Activated CD4-positive, alpha-beta T cell treated with anti-CD3 and anti-CD28 coated beads for 36 hours (primary cell): Measurements from ENCODE around the gene HOXA6. TPM values are rescaled to one million over a fixed set of nuclear protein-coding genes. Genes with fewer than 3 reads are reported as not detected.
A peak's percentile ranks its signal among the peaks of the same experiment; 100 is the strongest.

ENCODE experiments used
- ATAC-seq: fragments of 200-7000 bp; cut with Tn5 transposase; one replicate; pipeline ENCODE4 v1.10.0; 2021; ENCODE audit warnings: mild to moderate bottlenecking, moderate library complexity
- CTCF ChIA-PET: fragments of 350-600 bp; sonication (Branson Sonifier 250); formaldehyde crosslinking; loops from one replicate; lab custom pipeline; 2021; ENCODE audit warnings: antibody characterized with exemption; lab: Charles Lee
- POLR2A ChIA-PET: fragments of 350-600 bp; sonication (Branson Sonifier 250); formaldehyde crosslinking; loops from one replicate; lab custom pipeline; 2021; ENCODE audit warnings: antibody characterized with exemption, inconsistent platforms; lab: Charles Lee
- DNase-seq: peaks from one replicate; pipeline ENCODE4 v3.0.0-alpha.2; 2020
- H3K27ac Mint-ChIP-seq: one replicate; pipeline ENCODE4 v1.8.0; 2021; ENCODE audit warnings: mixed read lengths
- H3K27me3 Mint-ChIP-seq: one replicate; pipeline ENCODE4 v1.8.0; 2021; ENCODE audit warnings: mixed read lengths
- H3K36me3 Mint-ChIP-seq: one replicate; pipeline ENCODE4 v1.8.0; 2021; ENCODE audit warnings: low read depth, mixed read lengths
- H3K4me1 Mint-ChIP-seq: one replicate; pipeline ENCODE4 v1.8.0; 2021; ENCODE audit warnings: mixed read lengths
- H3K4me3 Mint-ChIP-seq: one replicate; pipeline ENCODE4 v1.8.0; 2021; ENCODE audit warnings: mild to moderate bottlenecking, moderate library complexity, mixed read lengths
- H3K9me3 Mint-ChIP-seq: one replicate; pipeline ENCODE4 v1.8.0; 2021; ENCODE audit warnings: low read depth, mixed read lengths
- intact Hi-C, 2 experiments: fragments of 100-400 bp; cut with DNase I in 1 of 2; cut with micrococcal nuclease in 1 of 2; formaldehyde crosslinking; loops; one replicate each; pipeline versions ENCODE4 v1.14.2 to v1.15.1; 2022 to 2024; cut with DNase I, micrococcal nuclease
- total RNA-seq, 2 experiments: library from RNA; stranded (reverse); gene quantifications; one replicate each; pipeline ENCODE4 v1.2.3, GENCODE V29; 2021

HOXA6 gene
- total RNA-seq, 2 experiments from 2014 or later, result not detected

GRCh38 chr7:27131390-27131819, 16.2 kb downstream of the HOXA6 start:
- peaks cover 39% of the 10 kb centered on the region for H3K27me3 Mint-ChIP-seq
- no peak for DNase-seq
- peaks cover 19% of the 10 kb centered on the region for H3K4me1 Mint-ChIP-seq
- intact Hi-C loops, result loop anchor here in 1 of 2 experiments (5.0 kb wide), 1 partner anchor 34 kb away; the partner anchor contains the start of gene HOXA1
- CTCF ChIA-PET, result interaction anchor here (1.1 kb wide), 2 partner anchors 17 to 19 kb away, joined by 3 read pairs; no protein-coding TSS in a partner anchor
- H3K9me3 Mint-ChIP-seq, result no peaks in the 10 kb centered on the region
- no peak overlapping the region for H3K27ac Mint-ChIP-seq
- H3K36me3 Mint-ChIP-seq, result no peaks in the 10 kb centered on the region
- ATAC-seq, result no peak
- peak overlapping the region; percentile 56 for H3K4me3 Mint-ChIP-seq
- POLR2A ChIA-PET, result no interaction called here

- peaks cover 38% of the 10 kb centered on the region for H3K27me3 Mint-ChIP-seq
- intact Hi-C loops, result loop anchor here in 1 of 2 experiments (5.0 kb wide), 1 partner anchor 33 kb away; the partner anchor contains the start of gene HOXA1
- ChIA-PET CTCF (interaction anchor here (1.1 kb wide), 2 partner anchors 17 to 20 kb away, joined by 3 read pairs; no protein-coding TSS in a partner anchor), POLR2A (no interaction called here)
- H3K27ac Mint-ChIP-seq, result peak within 1 kb of the TSS; percentile 42
- no peaks in the 10 kb centered on the region for H3K36me3 Mint-ChIP-seq
- DNase-seq (peak; percentile 83), ATAC-seq (peak; percentile 87)
- H3K4me3 Mint-ChIP-seq, result peak within 1 kb of the TSS; percentile 56
- H3K4me1 Mint-ChIP-seq, result peaks cover 17% of the 10 kb centered on the region
- no peaks in the 10 kb centered on the region for H3K9me3 Mint-ChIP-seq
Measured at GRCh38 chr7:27130540-27131389, 16.8 kb downstream of the HOXA6 start, which contains the start of gene HOXA4. HOXA4 (minus strand) TSS chr7:27130757; CDS start chr7:27130733, 24 bp downstream.

GRCh38 chr7:27129729-27130539, 17.6 kb downstream of the HOXA6 start:
- intact Hi-C loops, result loop anchor here in 1 of 2 experiments (5.0 kb wide), 1 partner anchor 33 kb away; the partner anchor contains the start of gene HOXA1
- peaks cover 12% of the 10 kb centered on the region for H3K4me1 Mint-ChIP-seq
- POLR2A ChIA-PET, result no interaction called here
- no peaks in the 10 kb centered on the region for H3K36me3 Mint-ChIP-seq
- peaks cover 38% of the 10 kb centered on the region for H3K27me3 Mint-ChIP-seq
- H3K9me3 Mint-ChIP-seq, result no peaks in the 10 kb centered on the region
- ATAC-seq, result no peak
- no peak overlapping the region for H3K4me3 Mint-ChIP-seq
- no peak overlapping the region for H3K27ac Mint-ChIP-seq
- CTCF ChIA-PET, result no interaction called here
- no peak for DNase-seq

GRCh38 chr7:27128776-27129728, 18.5 kb downstream of the HOXA6 start:
- Mint-ChIP-seq H3K4me3 (no peak overlapping the region), H3K4me1 (peaks cover 4% of the 10 kb centered on the region), H3K27ac (no peak overlapping the region), H3K27me3 (peaks cover 40% of the 10 kb centered on the region), H3K9me3 (no peaks in the 10 kb centered on the region), H3K36me3 (no peaks in the 10 kb centered on the region)
- ChIA-PET CTCF (interaction anchor here (0.6 to 1.2 kb wide), 2 partner anchors 20 to 51 kb away, joined by 3 to 4 read pairs; no protein-coding TSS in a partner anchor), POLR2A (no interaction called here)
- intact Hi-C loops, result no loop called here
- ATAC-seq (no peak), DNase-seq (no peak)

- Mint-ChIP-seq H3K4me3 (no peak overlapping the region), H3K36me3 (no peaks in the 10 kb centered on the region), H3K27me3 (peaks cover 35% of the 10 kb centered on the region), H3K27ac (no peak overlapping the region), H3K4me1 (no peaks in the 10 kb centered on the region), H3K9me3 (no peaks in the 10 kb centered on the region)
- ChIA-PET CTCF (interaction anchor here (0.5 to 1.2 kb wide), 3 partner anchors 22 to 67 kb away, joined by 3 to 4 read pairs (median 4); no protein-coding TSS in a partner anchor), POLR2A (no interaction called here)
- DNase-seq (no peak), ATAC-seq (no peak)
- intact Hi-C loops, result no loop called here
Measured at GRCh38 chr7:27128034-27128433, 19.5 kb downstream of the HOXA6 start.

- H3K36me3 Mint-ChIP-seq, result no peaks in the 10 kb centered on the region
- H3K27me3 Mint-ChIP-seq, result peaks cover 32% of the 10 kb centered on the region
- ChIA-PET POLR2A (no interaction called here), CTCF (interaction anchor here (0.6 kb wide), 1 partner anchor 8 kb away, joined by 4 read pairs; no protein-coding TSS in a partner anchor)
- no peak overlapping the region for H3K4me3 Mint-ChIP-seq
- DNase-seq (no peak), ATAC-seq (no peak)
- H3K4me1 Mint-ChIP-seq, result no peaks in the 10 kb centered on the region
- H3K9me3 Mint-ChIP-seq, result no peaks in the 10 kb centered on the region
- intact Hi-C loops, result no loop called here
- H3K27ac Mint-ChIP-seq, result no peak overlapping the region
Measured at GRCh38 chr7:27126596-27127327, 20.8 kb downstream of the HOXA6 start.

- Mint-ChIP-seq H3K36me3 (no peaks in the 10 kb centered on the region), H3K4me3 (no peak overlapping the region), H3K27ac (no peak overlapping the region), H3K9me3 (no peaks in the 10 kb centered on the region), H3K4me1 (no peaks in the 10 kb centered on the region), H3K27me3 (peaks cover 29% of the 10 kb centered on the region)
- DNase-seq (no peak), ATAC-seq (no peak)
- intact Hi-C loops, result no loop called here
- ChIA-PET POLR2A (no interaction called here), CTCF (no interaction called here)
Measured at GRCh38 chr7:27125986-27126394, 21.6 kb downstream of the HOXA6 start.

- Mint-ChIP-seq H3K36me3 (no peaks in the 10 kb centered on the region), H3K4me3 (no peak overlapping the region), H3K27me3 (peaks cover 29% of the 10 kb centered on the region), H3K27ac (no peak overlapping the region), H3K4me1 (no peaks in the 10 kb centered on the region), H3K9me3 (no peaks in the 10 kb centered on the region)
- DNase-seq (no peak), ATAC-seq (no peak)
- intact Hi-C loops, result no loop called here
- POLR2A ChIA-PET, result no interaction called here
- CTCF ChIA-PET, result interaction anchor here (0.9 kb wide), 1 partner anchor 60 kb away, joined by 3 read pairs; the partner anchor contains the start of gene HOXA11
Measured at GRCh38 chr7:27124902-27125689, 22.5 kb downstream of the HOXA6 start.

GRCh38 chr7:27124096-27124901, 23.3 kb downstream of the HOXA6 start:
- intact Hi-C loops, result no loop called here
- no peak overlapping the region for H3K27ac Mint-ChIP-seq
- no peaks in the 10 kb centered on the region for H3K9me3 Mint-ChIP-seq
- H3K36me3 Mint-ChIP-seq, result no peaks in the 10 kb centered on the region
- ATAC-seq, result no peak
- DNase-seq, result no peak
- ChIA-PET CTCF (interaction anchor here (0.9 kb wide), 1 partner anchor 61 kb away, joined by 3 read pairs; the partner anchor contains the start of gene HOXA11), POLR2A (no interaction called here)
- H3K27me3 Mint-ChIP-seq, result peaks cover 29% of the 10 kb centered on the region
- no peak overlapping the region for H3K4me3 Mint-ChIP-seq
- H3K4me1 Mint-ChIP-seq, result no peaks in the 10 kb centered on the region
